GM12892 (cell line): ENCODE data around the gene RBP3. TPM values are rescaled to one million over a fixed set of nuclear protein-coding genes. Genes with fewer than 3 reads are reported as not detected.

Experiments used
- DNase-seq: peaks from one replicate; pipeline ENCODE4 v3.0.0; 2011; ENCODE audit not compliant: insufficient read length
- FAIRE-seq: peaks from 2 replicates; lab custom pipeline; 2011; peaks lifted over from hg19 to GRCh38; lab: Jason Lieb, UNC
- POLR2A ChIP-seq: IDR thresholded peaks from 2 replicates; pipeline ENCODE4 v1.6.1; 2011; ENCODE audit warnings: low read depth, low read length, control low read depth
- POLR2AphosphoS5 ChIP-seq: IDR thresholded peaks from 2 replicates; pipeline ENCODE4 v1.6.1; 2011; ENCODE audit warnings: low read depth, low read length, control low read depth
- TAF1 ChIP-seq: IDR thresholded peaks from 2 replicates; pipeline ENCODE4 v1.6.1; 2011; ENCODE audit warnings: low read depth, mild to moderate bottlenecking, control low read depth, low read length, borderline replicate concordance
- polyA plus RNA-seq: library from polyadenylated mRNA; unstranded; fragments of >200 nt; gene quantifications from one replicate; pipeline ENCODE4 v1.2.1, GENCODE V29; 2012; ENCODE audit warnings: missing spikeins, inconsistent platforms; ENCODE audit not compliant: missing spikeins

RBP3 gene
- polyA plus RNA-seq, result not detected

- TF ChIP-seq TAF1, result no peak
- no peak for TF ChIP-seq POLR2A
- no peak for TF ChIP-seq POLR2AphosphoS5
- FAIRE-seq, result no peak
- DNase-seq, result no peak
These were observed at the start of gene RBP3 for GRCh38 chr10:47348138-47348651. Gene RBP3 (plus strand): TSS chr10:47348363. CDS start chr10:47348485, 122 bp downstream.

- DNase-seq, result no peak
- no peak for FAIRE-seq
- no peak for TF ChIP-seq TAF1
- no peak for TF ChIP-seq POLR2A
- TF ChIP-seq POLR2AphosphoS5, result no peak
These were observed 49.4 kb upstream of the RBP3 start for GRCh38 chr10:47298715-47299114.

- FAIRE-seq (no peak), DNase-seq (no peak)
- no peak for TF ChIP-seq TAF1
- no peak for TF ChIP-seq POLR2AphosphoS5
- TF ChIP-seq POLR2A, result no peak
These were observed 48.3 kb upstream of the RBP3 start, which contains the start of gene GDF10 for GRCh38 chr10:47299611-47300428. Gene GDF10 (plus strand): TSS chr10:47300197. CDS start chr10:47300652, 455 bp downstream.

GRCh38 chr10:47300429-47300931 is 47.7 kb upstream of the RBP3 start:
- TF ChIP-seq TAF1, result no peak
- TF ChIP-seq POLR2A, result no peak
- no peak for TF ChIP-seq POLR2AphosphoS5

GRCh38 chr10:47301833-47302232 is 46.3 kb upstream of the RBP3 start:
- TF ChIP-seq POLR2AphosphoS5 (no peak), TAF1 (no peak), POLR2A (no peak)
- FAIRE-seq (no peak), DNase-seq (no peak)

More at GRCh38 chr10:47300429-47300931, 47.7 kb upstream of the RBP3 start:
- DNase-seq (no peak), FAIRE-seq (no peak)

- DNase-seq (no peak), FAIRE-seq (no peak)
- TF ChIP-seq POLR2AphosphoS5 (no peak), TAF1 (no peak), POLR2A (no peak)
These were observed 45.1 kb upstream of the RBP3 start for GRCh38 chr10:47303105-47303504.

GRCh38 chr10:47303866-47304265 is 44.3 kb upstream of the RBP3 start:
- TF ChIP-seq POLR2A, result no peak
- no peak for TF ChIP-seq POLR2AphosphoS5
- no peak for TF ChIP-seq TAF1
- FAIRE-seq, result no peak
- DNase-seq, result no peak

GRCh38 chr10:47305566-47305965 is 42.6 kb upstream of the RBP3 start:
- FAIRE-seq, result no peak
- TF ChIP-seq POLR2A (no peak), TAF1 (no peak), POLR2AphosphoS5 (no peak)
- no peak for DNase-seq

- FAIRE-seq, result no peak
- TF ChIP-seq TAF1 (no peak), POLR2A (no peak), POLR2AphosphoS5 (no peak)
These were observed 41.6 kb upstream of the RBP3 start for GRCh38 chr10:47306387-47307210.

GRCh38 chr10:47307381-47307780 is 40.8 kb upstream of the RBP3 start:
- no peak for DNase-seq
- TF ChIP-seq TAF1, result no peak
- FAIRE-seq, result no peak

More at GRCh38 chr10:47306387-47307210, 41.6 kb upstream of the RBP3 start:
- DNase-seq, result no peak

- TF ChIP-seq POLR2A, result no peak
- TF ChIP-seq TAF1, result no peak
- no peak for TF ChIP-seq POLR2AphosphoS5
- DNase-seq (no peak), FAIRE-seq (no peak)
These were observed 39.4 kb upstream of the RBP3 start for GRCh38 chr10:47308775-47309174.
